IMR-90 (cell line): Measurements from ENCODE around the gene PRR22.

Source experiments
- MAZ ChIP-seq: IDR thresholded peaks from 2 replicates; pipeline ENCODE4 v1.6.1; 2012; ENCODE audit warnings: low read depth, mild to moderate bottlenecking, low read length, improper control_type of control experiment, moderate library complexity, borderline replicate concordance
- POLR2A ChIP-seq: IDR thresholded peaks from 2 replicates; pipeline ENCODE4 v1.6.1; 2012; ENCODE audit warnings: mild to moderate bottlenecking, low read depth, low read length
- RAD21 ChIP-seq: IDR thresholded peaks from 2 replicates; pipeline ENCODE4 v1.6.1; 2012; ENCODE audit warnings: low read length, improper control_type of control experiment
- RCOR1 ChIP-seq: IDR thresholded peaks from 2 replicates; pipeline ENCODE4 v1.6.1; 2012; ENCODE audit warnings: mild to moderate bottlenecking, low read length, improper control_type of control experiment; ENCODE audit not compliant: insufficient replicate concordance
- RFX5 ChIP-seq: IDR thresholded peaks from 2 replicates; pipeline ENCODE4 v1.8.0; 2012; ENCODE audit warnings: low read depth, mild to moderate bottlenecking, low read length, moderate library complexity
- SMC3 ChIP-seq: fragments of 150-350 bp; IDR thresholded peaks from 2 replicates; pipeline ENCODE4 v1.6.1; 2016; ENCODE audit warnings: low read depth, mild to moderate bottlenecking, antibody characterized with exemption, low read length, moderate library complexity
- USF2 ChIP-seq: fragments of 150-350 bp; IDR thresholded peaks from 2 replicates; pipeline ENCODE4 v1.6.1; 2017; ENCODE audit warnings: mild to moderate bottlenecking, antibody characterized with exemption, low read length, low read depth
- TF ChIP-seq, protein P1 (sequence below): conservative IDR thresholded peaks from 2 replicates; pipeline ENCODE4 v1.5.1; 2012; ENCODE audit warnings: mild to moderate bottlenecking, low read depth, low read length, improper control_type of control experiment
- TF ChIP-seq, protein P2 (sequence below): fragments of 150-350 bp; IDR thresholded peaks from 2 replicates; pipeline ENCODE4 v1.6.1; 2016; ENCODE audit warnings: low read depth, mild to moderate bottlenecking, low read length, moderate library complexity, borderline replicate concordance

DNA sequence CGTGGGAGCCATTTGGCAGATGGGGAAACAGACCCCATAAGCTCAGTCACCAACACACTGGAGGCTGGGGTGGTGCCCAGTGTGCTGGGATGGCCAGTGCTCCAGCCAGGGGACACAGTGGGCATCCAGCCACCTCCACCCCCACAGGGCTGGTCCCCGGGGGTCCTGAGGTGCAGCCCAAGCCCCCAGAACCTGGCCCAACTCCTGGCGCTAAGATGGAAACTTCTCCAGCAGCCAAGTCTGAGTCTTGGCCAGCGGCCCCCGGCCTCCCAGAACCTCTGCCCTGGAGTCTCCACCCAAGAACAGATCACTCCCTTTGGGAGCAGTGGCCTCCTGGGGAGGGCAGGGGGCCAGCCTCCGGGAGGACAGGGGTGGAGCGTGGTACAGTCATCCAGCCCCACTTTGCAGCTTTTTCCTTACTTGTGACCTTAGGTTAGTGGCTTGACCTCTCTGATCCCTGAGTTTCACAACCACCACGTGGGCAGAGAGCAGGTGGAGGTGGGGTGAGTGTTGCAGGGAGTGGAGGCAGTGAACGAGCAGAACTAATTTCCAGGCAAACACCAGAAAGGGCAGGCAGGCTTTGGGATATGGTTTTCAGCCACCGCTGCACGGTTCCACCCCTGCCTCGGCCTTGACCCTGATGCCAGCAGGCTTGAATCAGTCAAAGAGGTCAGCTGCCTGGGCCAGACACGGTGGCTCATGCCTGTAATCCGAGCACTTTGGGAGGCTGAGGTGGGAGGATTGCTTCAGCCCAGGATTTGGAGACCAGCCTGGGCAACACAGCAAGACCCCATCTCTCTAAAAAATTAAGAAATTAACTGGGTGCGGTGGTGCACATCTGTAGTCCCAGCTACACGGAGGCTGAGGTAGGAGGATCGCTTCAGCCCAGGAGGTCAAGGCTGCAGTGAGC lies 16.1 kb upstream of the PRR22 start:
- TF ChIP-seq, protein P1, sequence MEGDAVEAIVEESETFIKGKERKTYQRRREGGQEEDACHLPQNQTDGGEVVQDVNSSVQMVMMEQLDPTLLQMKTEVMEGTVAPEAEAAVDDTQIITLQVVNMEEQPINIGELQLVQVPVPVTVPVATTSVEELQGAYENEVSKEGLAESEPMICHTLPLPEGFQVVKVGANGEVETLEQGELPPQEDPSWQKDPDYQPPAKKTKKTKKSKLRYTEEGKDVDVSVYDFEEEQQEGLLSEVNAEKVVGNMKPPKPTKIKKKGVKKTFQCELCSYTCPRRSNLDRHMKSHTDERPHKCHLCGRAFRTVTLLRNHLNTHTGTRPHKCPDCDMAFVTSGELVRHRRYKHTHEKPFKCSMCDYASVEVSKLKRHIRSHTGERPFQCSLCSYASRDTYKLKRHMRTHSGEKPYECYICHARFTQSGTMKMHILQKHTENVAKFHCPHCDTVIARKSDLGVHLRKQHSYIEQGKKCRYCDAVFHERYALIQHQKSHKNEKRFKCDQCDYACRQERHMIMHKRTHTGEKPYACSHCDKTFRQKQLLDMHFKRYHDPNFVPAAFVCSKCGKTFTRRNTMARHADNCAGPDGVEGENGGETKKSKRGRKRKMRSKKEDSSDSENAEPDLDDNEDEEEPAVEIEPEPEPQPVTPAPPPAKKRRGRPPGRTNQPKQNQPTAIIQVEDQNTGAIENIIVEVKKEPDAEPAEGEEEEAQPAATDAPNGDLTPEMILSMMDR = no peak
- TF ChIP-seq USF2 = no peak
- TF ChIP-seq, protein P2, sequence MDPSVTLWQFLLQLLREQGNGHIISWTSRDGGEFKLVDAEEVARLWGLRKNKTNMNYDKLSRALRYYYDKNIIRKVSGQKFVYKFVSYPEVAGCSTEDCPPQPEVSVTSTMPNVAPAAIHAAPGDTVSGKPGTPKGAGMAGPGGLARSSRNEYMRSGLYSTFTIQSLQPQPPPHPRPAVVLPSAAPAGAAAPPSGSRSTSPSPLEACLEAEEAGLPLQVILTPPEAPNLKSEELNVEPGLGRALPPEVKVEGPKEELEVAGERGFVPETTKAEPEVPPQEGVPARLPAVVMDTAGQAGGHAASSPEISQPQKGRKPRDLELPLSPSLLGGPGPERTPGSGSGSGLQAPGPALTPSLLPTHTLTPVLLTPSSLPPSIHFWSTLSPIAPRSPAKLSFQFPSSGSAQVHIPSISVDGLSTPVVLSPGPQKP = no peak
- no peak for TF ChIP-seq POLR2A
- no peak for TF ChIP-seq RAD21
- TF ChIP-seq RFX5 = no peak
- TF ChIP-seq MAZ = no peak
- TF ChIP-seq SMC3 = no peak
- no peak for TF ChIP-seq RCOR1
